ENCODE measurements around the gene ADIPOR1.
"Not testable (repeated sequence)": the region's sequence is repeated elsewhere in the genome, so short reads cannot be mapped to it uniquely, and the experiment has no call there.

ADIPOR1 gene, protein sequence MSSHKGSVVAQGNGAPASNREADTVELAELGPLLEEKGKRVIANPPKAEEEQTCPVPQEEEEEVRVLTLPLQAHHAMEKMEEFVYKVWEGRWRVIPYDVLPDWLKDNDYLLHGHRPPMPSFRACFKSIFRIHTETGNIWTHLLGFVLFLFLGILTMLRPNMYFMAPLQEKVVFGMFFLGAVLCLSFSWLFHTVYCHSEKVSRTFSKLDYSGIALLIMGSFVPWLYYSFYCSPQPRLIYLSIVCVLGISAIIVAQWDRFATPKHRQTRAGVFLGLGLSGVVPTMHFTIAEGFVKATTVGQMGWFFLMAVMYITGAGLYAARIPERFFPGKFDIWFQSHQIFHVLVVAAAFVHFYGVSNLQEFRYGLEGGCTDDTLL

DNA sequence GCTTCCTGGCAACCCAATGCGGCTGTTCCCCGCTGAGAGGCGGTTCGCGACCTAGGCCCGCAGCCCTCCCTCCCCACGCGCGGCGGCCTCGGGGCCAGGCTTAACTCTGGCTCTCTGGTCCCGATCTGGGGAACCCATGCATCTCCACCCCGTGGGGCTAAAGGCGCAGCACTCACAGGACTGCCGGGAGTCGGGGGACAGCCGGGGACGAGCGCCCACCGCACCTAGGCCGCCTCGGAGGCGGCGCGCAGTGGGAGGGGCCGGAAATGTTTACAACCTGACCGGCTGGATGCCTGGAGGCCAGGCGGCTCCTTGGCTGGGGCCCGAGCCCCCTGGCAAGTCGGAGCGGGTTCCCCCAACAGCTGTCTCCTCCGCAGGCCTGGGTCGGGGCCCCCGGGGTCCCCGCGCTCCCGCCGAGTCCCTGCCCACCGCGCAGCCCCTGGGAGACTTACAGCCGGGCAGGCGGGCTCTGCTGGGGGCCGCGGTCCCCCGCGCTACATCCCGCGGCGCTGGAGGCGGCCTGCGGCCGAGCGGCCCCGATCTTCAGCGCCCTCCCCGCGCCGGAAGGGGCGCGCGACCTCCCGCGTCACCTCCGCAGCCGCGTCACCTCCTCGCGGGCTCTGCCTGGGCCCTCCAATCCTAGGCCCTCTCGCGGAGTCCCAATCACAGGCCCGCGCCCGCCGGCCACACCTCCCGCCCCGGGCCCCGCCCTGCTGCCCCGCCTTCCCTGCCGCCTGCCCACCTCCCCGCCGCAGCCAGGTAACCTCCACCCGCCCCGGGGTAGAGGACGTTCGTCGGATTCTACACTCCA is at the start of gene ADIPOR1:
Gene ADIPOR1 (minus strand): TSS at position 580 of the 811 bp plus-strand sequence. CDS start 7,242 bp downstream, outside the sequence.
- DNase-seq, result peak; percentile 94

DNA sequence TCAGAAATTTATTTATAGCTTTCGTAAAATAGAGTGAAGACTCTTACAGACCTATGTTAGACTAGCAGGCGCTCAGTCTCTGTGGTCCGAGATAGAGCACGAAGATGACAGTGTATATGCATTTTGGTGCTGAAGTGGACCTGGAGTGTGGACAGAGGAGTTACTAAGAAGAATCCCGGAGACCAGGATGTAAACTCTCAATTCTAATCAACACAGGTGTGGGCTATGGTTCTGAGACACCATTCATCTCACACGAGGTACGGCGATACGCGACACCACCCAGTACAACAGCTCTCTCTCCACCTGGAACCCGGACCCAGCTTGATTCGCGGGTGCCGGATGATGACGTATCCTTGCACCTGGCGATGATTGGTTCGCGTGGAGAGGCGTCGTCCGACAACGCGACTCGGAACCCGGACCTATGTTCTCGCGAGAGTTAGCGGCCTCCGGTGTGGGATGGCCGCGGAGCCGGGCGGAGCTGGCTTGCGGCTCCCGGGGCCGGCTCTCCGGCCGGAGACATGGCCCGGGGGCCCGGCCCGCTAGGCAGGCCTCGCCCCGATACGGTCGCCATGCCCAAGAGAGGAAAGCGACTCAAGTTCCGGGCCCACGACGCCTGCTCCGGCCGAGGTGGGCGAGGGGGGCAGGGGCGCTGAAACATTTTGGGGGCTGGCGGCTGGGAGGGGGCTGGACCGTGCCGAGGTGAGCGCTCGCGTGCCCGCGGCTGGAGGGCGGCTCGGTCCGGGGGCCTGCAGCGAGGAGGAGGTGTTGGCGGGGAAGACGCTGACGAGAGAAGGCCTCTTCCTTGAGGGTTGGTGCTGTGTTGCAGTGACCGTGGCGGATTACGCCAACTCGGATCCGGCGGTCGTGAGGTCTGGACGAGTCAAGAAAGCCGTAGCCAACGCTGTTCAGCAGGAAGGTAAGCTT is 49.1 kb upstream of the ADIPOR1 start, which contains the start of gene TMEM183A:
Gene TMEM183A (plus strand): TSS at position 427 of the 924 bp plus-strand sequence. CDS start 92 bp downstream, at position 519.
- peak; percentile 98 for DNase-seq

DNA sequence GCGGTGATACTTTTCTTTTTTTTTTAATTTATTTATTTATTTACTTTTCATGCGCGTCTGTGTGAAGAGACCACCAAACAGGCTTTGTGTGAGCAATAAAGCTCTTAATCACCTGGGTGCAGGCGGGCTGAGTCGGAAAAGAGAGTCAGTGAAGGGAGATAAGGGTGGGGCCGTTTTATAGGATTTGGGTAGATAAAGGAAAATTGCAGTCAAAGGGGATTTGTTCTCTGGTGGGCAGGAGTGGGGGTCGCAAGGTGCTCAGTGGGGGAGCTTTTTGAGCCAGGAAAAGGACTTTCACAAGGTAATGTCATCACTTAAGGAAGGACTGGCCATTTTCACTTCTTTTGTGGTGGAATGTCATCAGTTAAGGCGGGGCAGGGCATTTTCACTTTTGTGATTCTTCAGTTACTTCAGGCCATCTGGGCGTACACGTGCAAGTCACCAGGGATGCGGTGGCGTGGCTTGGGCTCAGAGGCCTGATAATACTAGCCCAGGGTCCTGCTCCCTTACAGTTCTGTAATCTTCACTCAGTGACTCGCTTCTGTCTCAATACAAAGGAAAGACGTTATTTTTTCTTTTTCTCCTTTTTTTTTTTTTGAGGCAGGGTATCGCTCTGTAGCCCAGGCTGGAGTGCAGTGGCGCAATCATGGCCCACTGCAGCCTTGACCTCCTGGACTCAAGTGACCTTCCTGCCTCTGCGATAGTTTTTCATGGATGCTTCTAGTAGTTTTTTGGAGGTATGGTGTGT is 47.5 kb upstream of the ADIPOR1 start:
- DNase-seq, result not testable (repeated sequence)

DNA sequence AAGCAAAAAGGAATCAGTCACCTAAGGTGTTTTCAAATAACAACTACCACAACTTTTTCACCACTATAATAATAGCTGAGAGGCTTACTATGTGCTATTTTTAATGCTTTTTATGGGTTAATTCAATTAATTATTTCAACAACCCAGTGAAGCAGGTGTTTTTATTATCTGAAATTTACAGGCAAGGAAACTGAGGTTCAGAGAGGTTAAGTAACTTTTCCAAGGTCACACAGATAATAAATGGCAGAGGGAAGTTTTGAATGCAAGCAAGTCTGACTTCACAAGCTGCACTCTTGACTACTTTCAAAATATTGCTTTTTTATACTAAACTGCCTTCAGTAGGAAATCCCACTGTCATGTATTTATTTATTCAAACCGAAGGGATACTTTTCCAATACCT is 44.8 kb upstream of the ADIPOR1 start:
- DNase-seq, result no peak

DNA sequence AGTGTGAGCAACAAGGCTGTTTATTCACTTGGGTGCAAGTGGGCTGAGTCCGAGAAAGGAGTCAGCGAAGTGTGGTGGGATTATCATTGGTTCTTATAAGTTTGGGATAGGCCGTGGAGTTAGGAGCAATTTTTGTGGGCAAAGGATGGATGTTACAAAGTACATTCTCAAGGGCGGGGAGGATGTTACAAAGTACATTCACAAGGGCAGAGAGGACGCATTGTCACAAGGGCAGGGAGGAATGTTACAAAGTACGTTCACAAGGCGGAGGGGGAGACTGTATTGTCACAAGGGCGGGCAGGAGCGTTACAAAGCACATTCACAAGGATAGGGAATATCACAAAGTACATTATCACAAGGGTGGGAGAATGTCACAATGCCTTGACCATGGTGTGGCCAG is 43.9 kb upstream of the ADIPOR1 start:
- DNase-seq, result no peak

DNA sequence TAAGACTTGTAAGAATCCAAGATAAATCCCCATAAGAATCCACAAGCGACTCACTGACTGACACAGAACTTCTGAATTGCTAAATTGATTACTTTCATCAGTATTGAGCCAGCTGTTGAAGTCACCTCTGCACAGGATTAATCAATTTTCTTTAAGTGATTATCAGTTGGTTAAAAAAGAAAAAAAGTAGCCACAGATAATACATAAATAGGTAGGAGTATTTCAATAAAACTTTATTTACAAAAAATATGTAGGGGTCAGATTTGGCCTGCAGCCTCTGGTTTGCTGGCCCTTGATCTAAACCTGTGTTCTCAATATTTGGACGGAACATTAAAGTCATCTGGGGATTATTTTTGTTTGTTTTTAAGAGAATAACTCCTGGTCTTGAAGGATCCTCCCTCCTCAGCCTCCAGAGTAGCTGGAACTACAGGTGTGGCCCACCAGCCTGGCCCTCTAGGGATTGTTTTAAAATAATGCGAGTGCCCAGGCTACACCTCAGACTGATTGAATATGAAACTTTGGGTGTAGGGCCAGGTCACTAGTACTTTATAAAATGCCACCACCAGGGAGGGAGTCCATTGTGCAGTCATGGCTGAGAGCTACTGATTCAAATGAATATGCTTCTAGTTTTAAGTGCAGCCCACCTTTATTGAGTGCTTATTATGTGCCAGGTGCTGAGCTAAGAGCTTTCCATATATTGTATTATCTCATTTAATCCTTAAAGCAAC is 42.3 kb upstream of the ADIPOR1 start:
- DNase-seq, result no peak

DNA sequence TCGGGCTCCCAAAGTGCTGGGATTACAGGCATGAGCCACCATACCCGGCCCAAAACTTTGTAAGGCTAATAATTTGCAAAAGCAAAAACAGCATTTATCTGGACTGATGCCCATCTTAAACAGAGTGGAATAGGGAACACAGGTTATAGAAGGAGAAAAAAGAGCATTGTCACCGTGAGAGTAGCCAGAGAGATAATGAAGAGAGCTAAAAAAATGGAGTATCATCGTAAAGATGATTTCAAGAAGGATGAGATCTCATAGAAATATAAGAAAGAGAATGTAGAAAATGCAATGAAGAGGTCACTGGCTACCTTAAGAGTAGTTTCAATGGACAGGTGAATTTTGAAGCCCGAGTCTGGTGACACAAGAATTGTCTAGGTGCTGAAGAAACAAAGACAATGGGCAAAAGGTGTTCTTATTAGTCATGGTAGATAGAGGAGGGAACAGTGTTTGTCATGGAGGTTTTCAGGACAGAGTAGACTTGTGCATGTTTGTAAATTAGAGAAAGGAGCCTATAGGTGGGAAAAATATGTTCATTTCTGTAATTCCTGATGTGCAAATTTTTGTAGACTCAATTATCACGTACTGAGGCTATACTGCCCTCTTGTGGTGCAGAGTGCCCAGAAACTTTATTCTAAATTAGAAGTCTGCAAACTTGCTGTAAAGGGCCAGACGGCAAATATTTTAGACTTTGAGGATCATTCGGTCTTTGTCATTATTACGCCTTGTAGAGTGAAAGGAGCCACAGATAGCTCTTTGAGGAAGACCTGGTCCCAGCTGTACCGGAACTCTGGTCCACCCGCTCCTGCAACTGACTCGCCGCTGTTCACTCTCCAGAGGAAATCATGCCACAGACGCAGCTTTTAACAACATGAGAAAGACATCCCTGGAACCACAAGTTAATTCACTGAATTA is 41.0 kb upstream of the ADIPOR1 start:
- DNase-seq, result peak; percentile 72

DNA sequence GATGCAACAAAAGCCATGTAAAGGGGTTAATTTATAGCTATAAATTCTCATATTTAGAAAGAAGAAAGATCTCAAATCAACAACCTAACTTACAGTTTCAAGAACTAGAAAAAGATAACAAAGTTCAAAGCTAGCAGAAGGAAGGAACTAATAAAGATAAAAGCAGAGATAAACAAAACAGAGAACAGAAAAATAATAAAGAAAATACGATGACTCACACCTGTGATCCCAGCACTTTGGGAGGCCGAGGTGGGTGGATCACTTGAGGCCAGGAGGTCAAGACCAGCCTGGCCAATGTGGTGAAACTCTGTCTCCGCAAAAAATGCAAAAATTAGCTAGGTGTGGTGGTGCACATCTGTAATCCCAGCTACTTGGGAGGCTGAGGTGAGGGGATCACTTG is 36.6 kb upstream of the ADIPOR1 start:
- no peak for DNase-seq

DNA sequence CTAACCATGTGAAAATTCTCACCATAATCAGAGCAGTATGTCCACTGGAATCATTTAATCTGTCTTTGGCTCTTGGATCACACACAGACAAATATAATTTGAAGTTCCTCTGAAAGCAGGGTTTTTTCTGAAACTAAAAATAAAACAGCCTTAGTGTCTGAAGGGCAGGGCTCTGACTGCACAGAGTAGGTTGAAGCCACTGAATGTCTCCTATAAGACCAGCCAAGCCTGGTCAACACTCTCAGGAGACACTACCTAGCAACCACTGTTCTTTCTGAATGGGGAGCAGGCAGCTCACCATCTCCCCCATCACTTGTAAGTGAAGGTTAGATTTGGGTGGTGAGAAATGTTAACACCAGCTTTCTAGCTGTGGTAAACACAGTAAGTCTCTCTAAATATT is 33.0 kb upstream of the ADIPOR1 start:
- no peak for DNase-seq

DNA sequence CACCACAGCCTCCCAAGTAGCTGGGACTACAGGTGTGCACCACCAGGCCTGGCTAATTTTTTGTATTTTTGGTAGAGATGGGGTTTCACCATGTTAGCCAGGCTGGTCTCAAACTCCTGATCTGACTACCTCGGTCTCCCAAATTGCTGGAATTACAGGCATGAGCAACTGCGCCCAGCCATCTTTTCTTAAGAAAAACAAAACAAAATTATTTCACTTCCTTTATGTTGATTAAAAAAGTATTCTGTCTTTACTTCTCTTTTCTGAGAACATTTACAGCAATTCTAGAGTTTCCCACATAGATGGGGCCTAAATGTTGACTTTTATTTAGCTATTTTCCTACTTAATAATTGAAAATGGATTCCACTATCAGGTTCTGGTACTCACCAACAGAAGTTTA is 31.8 kb upstream of the ADIPOR1 start:
- no peak for DNase-seq

DNA sequence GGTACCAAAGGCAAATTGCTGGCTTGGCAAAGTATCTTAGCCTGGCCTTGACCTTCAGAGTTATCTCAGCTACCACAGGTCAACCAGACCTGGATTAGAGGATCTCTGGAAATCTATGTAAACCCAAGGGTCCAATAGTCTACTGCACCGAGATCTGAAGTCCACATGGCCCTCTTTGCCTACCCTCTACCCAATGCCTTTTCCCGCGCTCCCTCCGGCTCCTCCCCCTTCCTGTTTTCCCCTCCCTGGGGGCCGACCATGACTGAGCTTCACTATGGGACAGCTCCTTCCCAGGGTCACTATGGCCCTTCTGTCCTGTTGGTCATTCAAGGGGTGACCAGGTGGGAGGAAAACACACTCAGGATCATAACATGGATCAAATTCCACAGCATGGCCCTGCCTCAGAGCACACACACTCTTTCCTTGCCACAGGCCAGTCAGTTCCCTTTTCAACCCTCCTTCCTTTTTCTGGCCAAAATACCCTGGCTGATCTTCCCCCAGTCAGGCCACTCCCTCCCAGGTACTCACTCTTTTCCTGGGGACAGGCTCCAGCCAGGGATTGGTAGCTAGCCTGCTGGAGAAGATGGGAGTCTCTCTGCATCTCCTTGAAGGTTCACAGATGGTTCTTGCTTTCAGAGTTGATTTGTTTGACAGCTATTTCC is 29.9 kb upstream of the ADIPOR1 start:
- DNase-seq, result no peak

DNA sequence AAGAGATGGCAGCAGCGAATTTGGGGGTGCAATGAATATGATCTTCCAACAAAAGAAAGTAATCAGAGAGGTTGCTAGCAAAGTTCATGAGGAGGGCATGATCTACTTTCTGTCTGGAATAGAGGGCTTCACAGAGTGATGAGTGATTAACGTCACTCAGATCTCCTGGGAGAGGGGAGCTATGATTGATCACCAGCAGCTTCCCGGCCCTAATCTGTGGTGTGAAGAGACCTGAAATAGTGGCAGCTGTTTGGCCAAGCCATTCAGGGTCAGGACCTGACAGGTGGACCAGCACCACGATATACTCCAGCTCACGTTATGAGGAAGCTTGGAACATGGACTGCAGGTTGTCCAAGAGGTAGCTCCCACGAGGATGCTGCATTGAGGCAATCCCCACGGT is 29.1 kb upstream of the ADIPOR1 start:
- DNase-seq, result no peak

DNA sequence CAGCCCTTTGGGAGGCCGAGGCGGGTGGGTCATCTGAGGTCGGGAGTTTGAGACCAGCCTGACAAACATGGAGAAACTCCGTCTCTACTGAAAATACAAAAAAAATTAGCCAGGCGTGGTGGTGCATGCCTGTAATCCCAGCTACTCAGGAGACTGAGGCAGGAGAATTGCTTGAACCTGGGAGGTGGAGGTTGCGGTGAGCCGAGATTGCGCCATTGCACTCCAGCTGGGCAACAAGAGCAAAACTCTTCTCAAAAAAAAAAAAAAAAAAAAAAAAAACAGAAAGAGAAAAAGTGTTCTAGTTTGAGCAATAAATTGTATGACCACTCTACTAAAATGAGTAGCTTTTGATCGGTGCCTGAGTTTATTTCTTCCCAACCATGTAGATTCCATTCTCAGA is 28.0 kb upstream of the ADIPOR1 start:
- not testable (repeated sequence) for DNase-seq

DNA sequence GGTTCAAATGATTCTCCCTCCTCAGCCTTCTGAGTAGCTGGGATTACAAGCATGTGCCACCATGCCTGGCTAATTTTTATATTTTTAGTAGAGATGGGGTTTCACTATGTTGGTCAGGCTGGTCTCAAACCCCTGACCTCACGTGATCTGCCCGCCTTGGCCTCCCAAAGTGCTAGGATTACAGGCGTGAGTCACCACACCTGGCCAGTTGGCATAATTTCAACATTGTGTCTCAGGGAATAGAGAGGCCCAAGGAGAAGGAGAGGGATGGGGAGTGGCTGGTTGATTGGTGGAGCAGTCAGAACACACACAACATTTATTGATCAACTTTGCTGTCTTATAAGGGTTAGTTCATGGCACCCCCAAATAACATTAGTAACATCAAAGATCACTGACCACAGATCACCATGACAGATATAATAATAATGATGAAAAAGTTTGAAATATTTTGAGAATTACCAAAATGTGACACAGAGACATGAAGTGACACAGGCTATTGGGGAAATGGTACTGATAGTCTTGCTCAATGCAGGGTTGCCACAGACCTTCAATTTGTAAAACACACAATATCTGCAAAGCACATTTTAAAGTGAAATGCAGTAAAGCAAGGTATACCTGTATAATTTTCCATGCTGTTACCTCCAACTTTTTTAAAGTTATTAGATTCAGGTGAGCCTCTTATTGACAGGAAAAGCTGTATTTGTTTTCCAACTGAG is 24.8 kb upstream of the ADIPOR1 start:
- no peak for DNase-seq

DNA sequence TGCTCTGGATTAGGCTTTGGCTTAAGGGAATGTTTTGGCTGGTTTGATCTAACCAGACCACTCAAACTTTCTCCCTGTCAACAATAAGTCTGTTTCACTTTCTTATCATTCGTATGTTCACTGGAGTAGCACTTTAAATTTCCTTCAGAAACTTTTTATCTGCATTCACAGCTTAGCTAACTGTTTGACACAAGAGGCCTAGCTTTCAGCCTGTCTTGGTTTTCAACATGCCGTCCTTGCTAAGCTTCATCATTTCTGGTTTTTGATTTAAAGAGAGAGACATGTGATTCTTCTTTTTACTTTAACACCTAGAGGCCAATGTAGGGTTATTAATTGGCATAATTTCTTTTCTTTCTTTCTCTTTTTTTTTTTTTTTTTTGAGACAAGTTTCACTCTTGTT is 23.8 kb upstream of the ADIPOR1 start:
- DNase-seq, result no peak

DNA sequence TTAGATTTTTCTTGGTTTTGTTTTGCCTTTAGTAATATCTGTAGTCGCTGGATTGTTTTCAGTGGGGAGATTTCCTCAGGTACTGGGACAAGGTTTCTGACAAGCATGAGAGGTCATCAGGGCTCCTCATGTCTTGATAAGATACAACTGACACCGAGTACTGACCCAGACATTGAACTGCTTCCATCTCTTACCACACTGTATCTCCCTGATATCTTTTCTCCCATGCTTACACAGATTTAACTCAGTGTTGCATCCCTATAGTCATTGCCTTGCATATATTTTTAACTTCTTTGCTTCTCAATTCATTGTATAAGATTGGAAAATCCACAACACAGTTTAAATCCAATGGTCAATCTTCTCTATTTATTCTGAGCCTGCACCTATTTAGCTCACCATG is 21.3 kb upstream of the ADIPOR1 start:
- DNase-seq, result no peak

DNA sequence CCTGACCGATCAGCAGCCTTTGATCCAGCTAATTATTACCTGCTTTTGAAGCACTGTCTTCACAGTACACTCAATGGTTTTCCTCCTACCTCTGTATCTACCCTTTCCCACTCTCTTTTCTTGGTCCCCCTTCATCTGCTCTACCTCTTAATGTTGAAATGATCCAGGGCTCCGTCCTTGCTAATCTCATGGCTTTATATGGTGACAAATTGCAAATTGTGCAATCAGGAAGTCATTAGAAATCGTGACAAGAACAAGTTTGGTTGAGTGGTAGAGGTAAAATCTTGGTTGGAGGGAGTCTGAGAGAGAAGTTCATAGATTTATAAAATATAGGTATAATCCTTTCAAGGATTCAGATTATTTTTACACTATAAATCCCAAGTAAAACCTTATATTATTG is 18.5 kb upstream of the ADIPOR1 start:
- DNase-seq, result no peak

DNA sequence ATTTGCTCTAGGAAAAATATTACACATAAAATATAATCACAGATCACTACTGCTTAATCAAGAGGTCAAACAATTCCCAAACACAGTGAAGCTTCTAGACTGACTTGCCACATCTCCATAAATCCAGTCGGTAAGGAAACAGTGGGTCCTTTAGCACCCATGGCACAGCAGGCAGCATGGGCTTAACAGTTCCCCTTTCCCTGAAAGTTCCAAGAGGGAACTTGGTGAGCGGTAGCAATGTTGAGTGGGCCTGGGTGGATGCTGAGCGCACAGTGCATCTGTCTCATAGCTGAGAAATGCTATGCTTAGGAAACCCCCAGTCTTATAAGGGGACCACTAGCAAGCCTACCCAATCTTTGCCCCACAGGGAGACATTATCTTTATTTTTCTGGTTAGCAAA is 16.7 kb upstream of the ADIPOR1 start:
- DNase-seq, result no peak

DNA sequence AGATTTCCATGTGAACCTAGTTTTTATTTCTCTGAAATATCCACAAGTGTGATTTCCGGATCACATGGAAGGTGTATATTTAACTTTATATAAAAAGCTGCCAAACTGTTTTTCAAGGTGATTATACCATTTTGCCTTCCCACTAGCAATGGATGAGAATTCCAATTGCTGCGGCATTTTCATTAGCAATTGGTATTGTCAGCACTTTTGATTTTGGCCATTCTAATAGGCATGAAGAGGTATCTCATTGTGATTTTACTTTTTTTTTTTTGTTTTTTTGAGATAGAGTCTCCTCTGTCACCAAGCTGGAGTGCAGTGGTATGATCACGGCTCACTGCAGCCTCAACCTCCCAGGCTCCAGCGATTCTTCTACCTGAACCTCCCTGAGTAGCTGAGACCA is 13.9 kb upstream of the ADIPOR1 start:
- no peak for DNase-seq

Measured in activated CD4-positive, alpha-beta T cell treated with anti-CD3 and anti-CD28 coated beads, Interleukin-2, Interleukin-6, amounts not matched to agents 100 ng/mL and 50 ng/mL, durations not matched to agents 16 hours and 8 hours (primary cell).